ENCODE measurements around the gene SOS1.
"Not testable (repeated sequence)": the region's sequence is repeated elsewhere in the genome, so short reads cannot be mapped to it uniquely, and the experiment has no call there.

DNA sequence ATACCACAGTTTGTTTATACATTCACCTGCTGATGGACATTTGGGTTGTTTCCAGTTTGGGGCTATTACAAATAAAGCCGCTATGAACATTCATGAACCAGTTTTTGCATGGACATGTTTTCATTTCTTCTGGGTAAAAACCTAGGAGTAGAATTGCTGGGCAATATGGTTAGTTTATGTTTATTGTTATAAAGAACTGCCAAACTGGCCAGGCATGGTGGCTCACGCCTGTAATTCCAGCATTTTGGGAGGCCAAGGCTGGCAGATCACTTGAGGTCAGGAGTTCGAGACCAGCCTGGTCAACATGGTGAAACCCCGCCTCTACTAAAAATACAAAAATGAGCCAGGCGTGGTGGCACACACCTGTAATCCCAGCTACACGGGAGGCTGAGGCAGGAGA, 68.2 kb downstream of the SOS1 start:
- TF ChIP-seq EP300, POLR2A (IDR thresholded peaks at IDR 0.05): not testable (repeated sequence)
- TF ChIP-seq, protein P1, sequence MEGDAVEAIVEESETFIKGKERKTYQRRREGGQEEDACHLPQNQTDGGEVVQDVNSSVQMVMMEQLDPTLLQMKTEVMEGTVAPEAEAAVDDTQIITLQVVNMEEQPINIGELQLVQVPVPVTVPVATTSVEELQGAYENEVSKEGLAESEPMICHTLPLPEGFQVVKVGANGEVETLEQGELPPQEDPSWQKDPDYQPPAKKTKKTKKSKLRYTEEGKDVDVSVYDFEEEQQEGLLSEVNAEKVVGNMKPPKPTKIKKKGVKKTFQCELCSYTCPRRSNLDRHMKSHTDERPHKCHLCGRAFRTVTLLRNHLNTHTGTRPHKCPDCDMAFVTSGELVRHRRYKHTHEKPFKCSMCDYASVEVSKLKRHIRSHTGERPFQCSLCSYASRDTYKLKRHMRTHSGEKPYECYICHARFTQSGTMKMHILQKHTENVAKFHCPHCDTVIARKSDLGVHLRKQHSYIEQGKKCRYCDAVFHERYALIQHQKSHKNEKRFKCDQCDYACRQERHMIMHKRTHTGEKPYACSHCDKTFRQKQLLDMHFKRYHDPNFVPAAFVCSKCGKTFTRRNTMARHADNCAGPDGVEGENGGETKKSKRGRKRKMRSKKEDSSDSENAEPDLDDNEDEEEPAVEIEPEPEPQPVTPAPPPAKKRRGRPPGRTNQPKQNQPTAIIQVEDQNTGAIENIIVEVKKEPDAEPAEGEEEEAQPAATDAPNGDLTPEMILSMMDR (IDR thresholded peaks at IDR 0.05) = not testable (repeated sequence)

Data from gastroesophageal sphincter (tissue), 3 donors.